ENCODE data around the gene PITPNB.

PITPNB gene

GRCh38 chr22:27853424-27853823 lies 65.6 kb downstream of the PITPNB start:
- DNase-seq: no peak

- no peak for DNase-seq
These were observed 66.9 kb downstream of the PITPNB start for GRCh38 chr22:27851974-27852746.

- DNase-seq: no peak
These were observed 69.0 kb downstream of the PITPNB start for GRCh38 chr22:27850000-27850521.

GRCh38 chr22:27848005-27848404 lies 71.1 kb downstream of the PITPNB start:
- DNase-seq: no peak

GRCh38 chr22:27846910-27847309 lies 72.1 kb downstream of the PITPNB start:
- DNase-seq: no peak

GRCh38 chr22:27846248-27846757 lies 72.8 kb downstream of the PITPNB start:
- DNase-seq: no peak

- DNase-seq: no peak
These were observed 73.4 kb downstream of the PITPNB start for GRCh38 chr22:27845644-27846043.

GRCh38 chr22:27844656-27845591 lies 74.1 kb downstream of the PITPNB start:
- no peak for DNase-seq

- DNase-seq: no peak
These were observed 74.8 kb downstream of the PITPNB start for GRCh38 chr22:27844256-27844655.

- DNase-seq: no peak
These were observed 75.6 kb downstream of the PITPNB start for GRCh38 chr22:27843441-27843840.

GRCh38 chr22:27842669-27843431 lies 76.2 kb downstream of the PITPNB start:
- no peak for DNase-seq

- DNase-seq: no peak
These were observed 76.9 kb downstream of the PITPNB start for GRCh38 chr22:27842201-27842600.

- no peak for DNase-seq
These were observed 78.6 kb downstream of the PITPNB start for GRCh38 chr22:27840436-27840835.

GRCh38 chr22:27839057-27839660 lies 79.9 kb downstream of the PITPNB start:
- no peak for DNase-seq

GRCh38 chr22:27836181-27836580 lies 82.9 kb downstream of the PITPNB start:
- no peak for DNase-seq

- no peak for DNase-seq
These were observed 83.6 kb downstream of the PITPNB start for GRCh38 chr22:27835446-27835845.

GRCh38 chr22:27834364-27835185 lies 84.5 kb downstream of the PITPNB start:
- no peak for DNase-seq

GRCh38 chr22:27833803-27834202 lies 85.3 kb downstream of the PITPNB start:
- DNase-seq: no peak

- DNase-seq: no peak
These were observed 86.5 kb downstream of the PITPNB start for GRCh38 chr22:27832606-27833005.

- no peak for DNase-seq
These were observed 89.4 kb downstream of the PITPNB start for GRCh38 chr22:27829620-27830019.

All from activated CD4-positive, alpha-beta T cell treated with anti-CD3 and anti-CD28 coated beads, Interleukin-2, Interleukin-6, amounts not matched to agents 100 ng/mL and 50 ng/mL, durations not matched to agents 16 hours and 8 hours (primary cell).